ENCODE data around the gene COPS8. TPM values are rescaled to one million over a fixed set of nuclear protein-coding genes. Genes with fewer than 3 reads are reported as not detected.

The COPS8 gene
- total RNA-seq, 1 experiment from 2014 or later: 51.0 TPM

DNA sequence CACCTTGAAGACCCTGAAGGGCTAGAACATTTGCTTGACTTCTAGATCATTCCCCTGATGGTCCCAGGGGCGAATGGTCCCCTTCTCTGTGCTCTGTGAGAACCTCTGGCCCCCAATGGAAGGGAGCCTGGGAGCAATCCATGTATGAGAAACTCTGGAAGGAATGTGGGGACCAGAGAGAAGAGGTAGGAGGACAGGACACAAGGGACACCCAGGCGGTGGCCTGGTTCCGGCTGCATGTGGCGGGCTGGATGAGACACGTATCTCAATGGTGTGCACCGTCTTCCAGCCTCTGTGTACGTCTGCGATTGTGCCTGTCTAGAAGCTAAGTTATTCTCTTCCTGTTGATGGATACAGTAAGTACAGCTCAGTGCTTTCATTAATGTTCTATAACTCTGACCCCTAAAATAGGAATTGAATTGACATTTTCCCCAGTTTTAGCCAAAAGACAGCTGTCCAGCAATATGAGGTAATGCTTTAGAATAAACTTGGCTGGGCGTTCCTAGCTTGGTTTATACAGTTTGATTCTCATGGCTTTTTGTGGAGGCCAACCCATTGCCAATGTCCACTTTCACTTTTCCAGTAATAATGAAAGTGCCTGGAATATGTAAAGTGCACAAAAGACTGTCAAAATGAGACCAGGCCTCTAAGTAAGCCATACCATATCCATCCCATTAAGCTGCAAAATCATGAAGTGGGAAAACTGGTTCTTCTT lies 30.1 kb upstream of the COPS8 start:
- ATAC-seq (no peak), DNase-seq (ENCODE audit: low spot score) (no peak)
- Mint-ChIP-seq H3K27ac (no peak overlapping the region), H3K27me3 (ENCODE audit: low read depth) (no peaks in the 10 kb centered on the region), H3K9me3 (no peaks in the 10 kb centered on the region), H3K36me3 (no peaks in the 10 kb centered on the region), H3K4me1 (peaks cover 7% of the 10 kb centered on the region), H3K4me3 (no peak overlapping the region)
- TF ChIP-seq ATF1 (CRISPR knock-in tag; IDR thresholded peaks at IDR 0.05) (no peak), ELF4 (CRISPR knock-in tag; IDR thresholded peaks at IDR 0.05; ENCODE audit: low read depth) (no peak), ZNF671 (CRISPR knock-in tag; IDR thresholded peaks at IDR 0.05) (no peak), NR1H2 (CRISPR knock-in tag; IDR thresholded peaks at IDR 0.05) (no peak)
- TF ChIP-seq, protein P1, sequence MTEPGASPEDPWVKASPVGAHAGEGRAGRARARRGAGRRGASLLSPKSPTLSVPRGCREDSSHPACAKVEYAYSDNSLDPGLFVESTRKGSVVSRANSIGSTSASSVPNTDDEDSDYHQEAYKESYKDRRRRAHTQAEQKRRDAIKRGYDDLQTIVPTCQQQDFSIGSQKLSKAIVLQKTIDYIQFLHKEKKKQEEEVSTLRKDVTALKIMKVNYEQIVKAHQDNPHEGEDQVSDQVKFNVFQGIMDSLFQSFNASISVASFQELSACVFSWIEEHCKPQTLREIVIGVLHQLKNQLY (CRISPR knock-in tag; IDR thresholded peaks at IDR 0.05): no peak
- TF ChIP-seq, protein P2, sequence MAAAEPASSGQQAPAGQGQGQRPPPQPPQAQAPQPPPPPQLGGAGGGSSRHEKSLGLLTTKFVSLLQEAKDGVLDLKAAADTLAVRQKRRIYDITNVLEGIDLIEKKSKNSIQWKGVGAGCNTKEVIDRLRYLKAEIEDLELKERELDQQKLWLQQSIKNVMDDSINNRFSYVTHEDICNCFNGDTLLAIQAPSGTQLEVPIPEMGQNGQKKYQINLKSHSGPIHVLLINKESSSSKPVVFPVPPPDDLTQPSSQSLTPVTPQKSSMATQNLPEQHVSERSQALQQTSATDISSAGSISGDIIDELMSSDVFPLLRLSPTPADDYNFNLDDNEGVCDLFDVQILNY (CRISPR knock-in tag; IDR thresholded peaks at IDR 0.05): no peak
- TF ChIP-seq, protein P3, sequence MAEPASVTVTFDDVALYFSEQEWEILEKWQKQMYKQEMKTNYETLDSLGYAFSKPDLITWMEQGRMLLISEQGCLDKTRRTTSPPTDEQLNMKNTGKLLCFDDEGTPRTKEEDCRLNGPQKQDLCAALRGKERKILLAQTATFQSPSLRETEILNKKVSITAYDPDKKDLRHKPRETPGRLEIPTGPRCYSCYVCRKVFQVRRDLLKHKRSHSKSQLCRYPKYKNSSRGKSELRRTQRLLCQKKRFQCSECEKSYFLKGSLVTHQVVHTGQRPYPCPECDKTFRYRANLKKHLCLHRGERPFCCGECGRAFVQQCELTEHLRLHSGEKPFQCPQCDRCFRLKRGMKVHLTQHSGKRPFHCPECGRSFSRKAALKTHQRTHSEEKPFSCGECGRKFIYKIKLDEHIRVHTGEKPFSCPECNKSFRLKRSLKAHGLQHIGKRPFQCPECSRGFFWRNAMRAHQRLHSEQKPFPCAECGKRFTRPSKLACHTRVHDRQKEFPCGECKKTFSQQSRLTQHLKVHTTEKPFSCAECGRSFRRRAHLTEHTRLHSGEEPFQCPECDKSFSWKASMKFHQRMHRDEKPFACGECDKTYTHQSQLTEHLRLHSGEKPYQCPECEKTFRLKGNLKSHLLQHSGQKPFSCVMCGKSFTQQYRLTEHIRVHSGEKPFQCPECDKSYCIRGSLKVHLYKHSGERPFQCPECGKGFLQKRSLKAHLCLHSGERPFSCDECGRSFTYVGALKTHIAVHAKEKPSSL (CRISPR knock-in tag; conservative IDR thresholded peaks at IDR 0.05): no peak
- TF ChIP-seq, protein P4, sequence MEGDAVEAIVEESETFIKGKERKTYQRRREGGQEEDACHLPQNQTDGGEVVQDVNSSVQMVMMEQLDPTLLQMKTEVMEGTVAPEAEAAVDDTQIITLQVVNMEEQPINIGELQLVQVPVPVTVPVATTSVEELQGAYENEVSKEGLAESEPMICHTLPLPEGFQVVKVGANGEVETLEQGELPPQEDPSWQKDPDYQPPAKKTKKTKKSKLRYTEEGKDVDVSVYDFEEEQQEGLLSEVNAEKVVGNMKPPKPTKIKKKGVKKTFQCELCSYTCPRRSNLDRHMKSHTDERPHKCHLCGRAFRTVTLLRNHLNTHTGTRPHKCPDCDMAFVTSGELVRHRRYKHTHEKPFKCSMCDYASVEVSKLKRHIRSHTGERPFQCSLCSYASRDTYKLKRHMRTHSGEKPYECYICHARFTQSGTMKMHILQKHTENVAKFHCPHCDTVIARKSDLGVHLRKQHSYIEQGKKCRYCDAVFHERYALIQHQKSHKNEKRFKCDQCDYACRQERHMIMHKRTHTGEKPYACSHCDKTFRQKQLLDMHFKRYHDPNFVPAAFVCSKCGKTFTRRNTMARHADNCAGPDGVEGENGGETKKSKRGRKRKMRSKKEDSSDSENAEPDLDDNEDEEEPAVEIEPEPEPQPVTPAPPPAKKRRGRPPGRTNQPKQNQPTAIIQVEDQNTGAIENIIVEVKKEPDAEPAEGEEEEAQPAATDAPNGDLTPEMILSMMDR (IDR thresholded peaks at IDR 0.05): no peak
- TF ChIP-seq, protein P5, sequence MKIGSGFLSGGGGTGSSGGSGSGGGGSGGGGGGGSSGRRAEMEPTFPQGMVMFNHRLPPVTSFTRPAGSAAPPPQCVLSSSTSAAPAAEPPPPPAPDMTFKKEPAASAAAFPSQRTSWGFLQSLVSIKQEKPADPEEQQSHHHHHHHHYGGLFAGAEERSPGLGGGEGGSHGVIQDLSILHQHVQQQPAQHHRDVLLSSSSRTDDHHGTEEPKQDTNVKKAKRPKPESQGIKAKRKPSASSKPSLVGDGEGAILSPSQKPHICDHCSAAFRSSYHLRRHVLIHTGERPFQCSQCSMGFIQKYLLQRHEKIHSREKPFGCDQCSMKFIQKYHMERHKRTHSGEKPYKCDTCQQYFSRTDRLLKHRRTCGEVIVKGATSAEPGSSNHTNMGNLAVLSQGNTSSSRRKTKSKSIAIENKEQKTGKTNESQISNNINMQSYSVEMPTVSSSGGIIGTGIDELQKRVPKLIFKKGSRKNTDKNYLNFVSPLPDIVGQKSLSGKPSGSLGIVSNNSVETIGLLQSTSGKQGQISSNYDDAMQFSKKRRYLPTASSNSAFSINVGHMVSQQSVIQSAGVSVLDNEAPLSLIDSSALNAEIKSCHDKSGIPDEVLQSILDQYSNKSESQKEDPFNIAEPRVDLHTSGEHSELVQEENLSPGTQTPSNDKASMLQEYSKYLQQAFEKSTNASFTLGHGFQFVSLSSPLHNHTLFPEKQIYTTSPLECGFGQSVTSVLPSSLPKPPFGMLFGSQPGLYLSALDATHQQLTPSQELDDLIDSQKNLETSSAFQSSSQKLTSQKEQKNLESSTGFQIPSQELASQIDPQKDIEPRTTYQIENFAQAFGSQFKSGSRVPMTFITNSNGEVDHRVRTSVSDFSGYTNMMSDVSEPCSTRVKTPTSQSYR (CRISPR knock-in tag; IDR thresholded peaks at IDR 0.05): no peak
- TF ChIP-seq, protein P6, sequence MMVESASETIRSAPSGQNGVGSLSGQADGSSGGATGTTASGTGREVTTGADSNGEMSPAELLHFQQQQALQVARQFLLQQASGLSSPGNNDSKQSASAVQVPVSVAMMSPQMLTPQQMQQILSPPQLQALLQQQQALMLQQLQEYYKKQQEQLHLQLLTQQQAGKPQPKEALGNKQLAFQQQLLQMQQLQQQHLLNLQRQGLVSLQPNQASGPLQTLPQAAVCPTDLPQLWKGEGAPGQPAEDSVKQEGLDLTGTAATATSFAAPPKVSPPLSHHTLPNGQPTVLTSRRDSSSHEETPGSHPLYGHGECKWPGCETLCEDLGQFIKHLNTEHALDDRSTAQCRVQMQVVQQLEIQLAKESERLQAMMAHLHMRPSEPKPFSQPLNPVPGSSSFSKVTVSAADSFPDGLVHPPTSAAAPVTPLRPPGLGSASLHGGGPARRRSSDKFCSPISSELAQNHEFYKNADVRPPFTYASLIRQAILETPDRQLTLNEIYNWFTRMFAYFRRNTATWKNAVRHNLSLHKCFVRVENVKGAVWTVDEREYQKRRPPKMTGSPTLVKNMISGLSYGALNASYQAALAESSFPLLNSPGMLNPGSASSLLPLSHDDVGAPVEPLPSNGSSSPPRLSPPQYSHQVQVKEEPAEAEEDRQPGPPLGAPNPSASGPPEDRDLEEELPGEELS (CRISPR knock-in tag; IDR thresholded peaks at IDR 0.05): no peak
- ChIA-PET POLR2A (no interaction called here), CTCF (interaction anchor here (1.2 kb wide), 1 partner anchor 542 kb away, joined by 3 read pairs; no protein-coding TSS in a partner anchor)

DNA sequence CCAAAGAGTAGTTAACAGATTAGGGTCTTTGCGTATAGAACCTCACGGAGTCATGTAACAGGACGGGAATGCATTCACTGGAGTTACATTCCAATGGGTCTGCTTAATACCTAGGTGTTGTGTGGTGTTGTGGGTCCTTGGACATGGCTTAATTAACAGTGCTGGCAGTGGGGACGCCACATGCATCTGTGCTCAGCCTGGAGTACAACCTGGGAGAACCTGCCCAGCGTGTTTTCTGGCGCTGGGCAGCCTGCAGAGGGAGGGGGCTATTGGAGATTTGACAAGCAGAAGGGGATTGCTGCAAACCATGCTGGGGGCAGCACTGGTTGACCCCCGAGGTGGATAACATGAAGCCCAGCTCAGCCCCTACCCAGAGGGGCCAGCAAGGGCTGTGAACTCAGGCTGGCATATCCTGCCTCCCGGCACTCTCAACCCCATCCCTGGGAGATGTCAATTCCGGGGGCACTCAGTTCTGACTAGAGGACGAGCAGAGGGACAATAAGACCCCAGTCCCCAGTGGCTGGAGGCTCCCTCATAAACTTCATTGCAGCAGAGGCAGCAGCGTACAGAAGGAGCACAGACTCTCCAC lies 29.3 kb upstream of the COPS8 start:
- no peaks in the 10 kb centered on the region for H3K9me3 Mint-ChIP-seq
- POLR2A ChIA-PET: no interaction called here
- DNase-seq (ENCODE audit: low spot score) (no peak), ATAC-seq (no peak)
- CTCF ChIA-PET: no interaction called here
- no peaks in the 10 kb centered on the region for H3K27me3 Mint-ChIP-seq (ENCODE audit: low read depth)
- H3K36me3 Mint-ChIP-seq: no peaks in the 10 kb centered on the region
- H3K4me3 Mint-ChIP-seq: no peak overlapping the region
- no peak overlapping the region for H3K27ac Mint-ChIP-seq
- H3K4me1 Mint-ChIP-seq: peaks cover 14% of the 10 kb centered on the region
- TF ChIP-seq, protein P7, sequence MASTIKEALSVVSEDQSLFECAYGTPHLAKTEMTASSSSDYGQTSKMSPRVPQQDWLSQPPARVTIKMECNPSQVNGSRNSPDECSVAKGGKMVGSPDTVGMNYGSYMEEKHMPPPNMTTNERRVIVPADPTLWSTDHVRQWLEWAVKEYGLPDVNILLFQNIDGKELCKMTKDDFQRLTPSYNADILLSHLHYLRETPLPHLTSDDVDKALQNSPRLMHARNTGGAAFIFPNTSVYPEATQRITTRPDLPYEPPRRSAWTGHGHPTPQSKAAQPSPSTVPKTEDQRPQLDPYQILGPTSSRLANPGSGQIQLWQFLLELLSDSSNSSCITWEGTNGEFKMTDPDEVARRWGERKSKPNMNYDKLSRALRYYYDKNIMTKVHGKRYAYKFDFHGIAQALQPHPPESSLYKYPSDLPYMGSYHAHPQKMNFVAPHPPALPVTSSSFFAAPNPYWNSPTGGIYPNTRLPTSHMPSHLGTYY (CRISPR knock-in tag; IDR thresholded peaks at IDR 0.05): no peak
- TF ChIP-seq, protein P3 (CRISPR knock-in tag; conservative IDR thresholded peaks at IDR 0.05): no peak
- TF ChIP-seq FOXP1 (CRISPR knock-in tag; IDR thresholded peaks at IDR 0.05; ENCODE audit: borderline replicate concordance) (no peak), EMX1 (CRISPR knock-in tag; IDR thresholded peaks at IDR 0.05) (no peak)

All from WTC11 (cell line).